SK-N-SH treated with all-trans-retinoic acid at 6 μM for 48 hours (cell line): ENCODE results near the gene HBS1L.

Experiments used
- CSDC2 ChIP-seq: fragments of 250-450 bp; sonication (Bioruptor Pico); IDR thresholded peaks from 2 replicates; pipeline ENCODE4 v1.5.0; 2020; ENCODE audit warnings: mild to moderate bottlenecking, moderate library complexity
- ESRRG ChIP-seq: fragments of 250-450 bp; sonication (Bioruptor Pico); IDR thresholded peaks from 2 replicates; pipeline ENCODE4 v1.6.1; 2021; ENCODE audit warnings: mild to moderate bottlenecking
- PPARA ChIP-seq: fragments of 250-450 bp; sonication (Bioruptor Pico); IDR thresholded peaks from 2 replicates; pipeline ENCODE4 v1.5.0; 2020; ENCODE audit warnings: mild to moderate bottlenecking, borderline replicate concordance
- RARB ChIP-seq: fragments of 250-450 bp; sonication (Bioruptor Pico); IDR thresholded peaks from 2 replicates; pipeline ENCODE4 v1.8.0; 2021; ENCODE audit warnings: mild to moderate bottlenecking, moderate library complexity
- ZFP30 ChIP-seq: fragments of 450-650 bp; formaldehyde crosslinking; IDR thresholded peaks from 2 replicates; pipeline ENCODE4 v1.5.0; 2022; ENCODE audit warnings: mild to moderate bottlenecking, moderate library complexity
- ZNF70 ChIP-seq: fragments of 450-650 bp; formaldehyde crosslinking; IDR thresholded peaks from 2 replicates; pipeline ENCODE4 v1.5.0; 2020; ENCODE audit warnings: mild to moderate bottlenecking, moderate library complexity
- ZNF8 ChIP-seq: fragments of 450-650 bp; formaldehyde crosslinking; IDR thresholded peaks from 2 replicates; pipeline ENCODE4 v1.5.0; 2020; ENCODE audit warnings: mild to moderate bottlenecking, moderate library complexity
- TF ChIP-seq, protein P1 (sequence below): fragments of 250-450 bp; sonication (Bioruptor Pico); IDR thresholded peaks from 2 replicates; pipeline ENCODE4 v1.8.0; 2020; ENCODE audit warnings: mild to moderate bottlenecking, moderate library complexity, borderline replicate concordance
- TF ChIP-seq, protein P2 (sequence below): fragments of 250-450 bp; sonication (Bioruptor Pico); IDR thresholded peaks from 2 replicates; pipeline ENCODE4 v1.5.1; 2020; ENCODE audit warnings: low read depth, mild to moderate bottlenecking, moderate library complexity

DNA sequence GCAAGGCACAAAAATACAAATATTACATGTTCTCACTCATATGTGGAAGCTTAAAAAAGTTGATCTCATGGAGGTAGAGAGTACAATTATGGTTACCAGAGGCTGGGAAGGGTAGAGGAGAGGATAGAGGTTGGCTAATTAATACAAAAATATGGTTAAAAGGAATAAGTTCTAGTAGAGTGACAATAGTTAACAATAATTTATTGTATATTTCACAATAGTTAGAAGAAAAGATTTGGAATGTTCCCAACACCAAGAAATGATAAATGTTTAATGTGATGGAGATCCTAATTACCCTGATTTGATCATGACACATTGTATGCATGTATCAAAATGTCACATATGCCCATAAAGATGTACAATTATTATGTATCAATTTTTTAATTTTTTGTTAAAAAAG lies 106.5 kb downstream of the HBS1L start:
- TF ChIP-seq CSDC2 (CRISPR knock-in tag) = no peak
- no peak for TF ChIP-seq ZFP30 (CRISPR knock-in tag)
- TF ChIP-seq, protein P1, sequence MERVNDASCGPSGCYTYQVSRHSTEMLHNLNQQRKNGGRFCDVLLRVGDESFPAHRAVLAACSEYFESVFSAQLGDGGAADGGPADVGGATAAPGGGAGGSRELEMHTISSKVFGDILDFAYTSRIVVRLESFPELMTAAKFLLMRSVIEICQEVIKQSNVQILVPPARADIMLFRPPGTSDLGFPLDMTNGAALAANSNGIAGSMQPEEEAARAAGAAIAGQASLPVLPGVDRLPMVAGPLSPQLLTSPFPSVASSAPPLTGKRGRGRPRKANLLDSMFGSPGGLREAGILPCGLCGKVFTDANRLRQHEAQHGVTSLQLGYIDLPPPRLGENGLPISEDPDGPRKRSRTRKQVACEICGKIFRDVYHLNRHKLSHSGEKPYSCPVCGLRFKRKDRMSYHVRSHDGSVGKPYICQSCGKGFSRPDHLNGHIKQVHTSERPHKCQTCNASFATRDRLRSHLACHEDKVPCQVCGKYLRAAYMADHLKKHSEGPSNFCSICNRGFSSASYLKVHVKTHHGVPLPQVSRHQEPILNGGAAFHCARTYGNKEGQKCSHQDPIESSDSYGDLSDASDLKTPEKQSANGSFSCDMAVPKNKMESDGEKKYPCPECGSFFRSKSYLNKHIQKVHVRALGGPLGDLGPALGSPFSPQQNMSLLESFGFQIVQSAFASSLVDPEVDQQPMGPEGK (CRISPR knock-in tag) = no peak
- TF ChIP-seq ZNF8 (CRISPR knock-in tag) = no peak
- TF ChIP-seq, protein P2, sequence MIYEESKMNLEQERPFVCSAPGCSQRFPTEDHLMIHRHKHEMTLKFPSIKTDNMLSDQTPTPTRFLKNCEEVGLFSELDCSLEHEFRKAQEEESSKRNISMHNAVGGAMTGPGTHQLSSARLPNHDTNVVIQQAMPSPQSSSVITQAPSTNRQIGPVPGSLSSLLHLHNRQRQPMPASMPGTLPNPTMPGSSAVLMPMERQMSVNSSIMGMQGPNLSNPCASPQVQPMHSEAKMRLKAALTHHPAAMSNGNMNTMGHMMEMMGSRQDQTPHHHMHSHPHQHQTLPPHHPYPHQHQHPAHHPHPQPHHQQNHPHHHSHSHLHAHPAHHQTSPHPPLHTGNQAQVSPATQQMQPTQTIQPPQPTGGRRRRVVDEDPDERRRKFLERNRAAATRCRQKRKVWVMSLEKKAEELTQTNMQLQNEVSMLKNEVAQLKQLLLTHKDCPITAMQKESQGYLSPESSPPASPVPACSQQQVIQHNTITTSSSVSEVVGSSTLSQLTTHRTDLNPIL = no peak
- TF ChIP-seq ESRRG (CRISPR knock-in tag) = no peak
- TF ChIP-seq RARB (CRISPR knock-in tag) = no peak
- TF ChIP-seq PPARA (CRISPR knock-in tag) = no peak
- no peak for TF ChIP-seq ZNF70 (CRISPR knock-in tag)
